SKM-1 treated with dmso at 0.1 percent for 144 hours (cell line): Measurements from ENCODE around the gene RAPGEF1.

ENCODE experiments used
- DNase-seq: peaks from one replicate; lab custom pipeline; 2025; ENCODE audit not compliant: unreplicated experiment; lab: John Stamatoyannopoulos, UW

RAPGEF1 gene

DNA sequence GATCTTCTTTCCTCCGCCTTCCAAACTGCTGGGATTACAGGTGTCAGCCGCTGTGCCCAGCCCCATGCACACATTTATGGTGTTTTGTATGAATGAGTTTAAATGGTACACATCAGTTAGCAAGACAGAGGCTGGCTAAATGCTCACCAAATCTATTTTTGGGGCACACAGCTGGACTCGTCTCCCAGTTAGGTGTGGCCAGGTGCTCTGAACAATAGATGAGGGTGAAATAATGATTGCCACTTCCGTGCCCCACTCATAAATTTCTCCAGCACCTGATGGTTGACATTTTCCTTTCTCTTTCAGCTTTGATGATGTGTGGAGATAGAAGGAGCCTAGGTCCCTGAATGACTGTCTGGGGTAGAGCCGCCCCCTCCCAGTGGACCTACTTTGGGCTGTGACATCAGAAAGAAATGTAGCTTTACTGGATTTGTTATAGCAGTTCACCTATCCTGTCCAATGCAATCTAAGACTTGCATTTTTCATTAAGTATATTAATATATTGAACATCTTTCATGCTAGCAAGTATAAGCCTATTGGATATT lies 8.6 kb upstream of the RAPGEF1 start:
- DNase-seq: no peak

GRCh38 chr9:131747352-131747751 lies 7.5 kb upstream of the RAPGEF1 start:
- peak; percentile 62 for DNase-seq

- no peak for DNase-seq
Measured at GRCh38 chr9:131745610-131746009, 5.7 kb upstream of the RAPGEF1 start.

- no peak for DNase-seq
Measured at GRCh38 chr9:131744720-131745201, 4.9 kb upstream of the RAPGEF1 start.

DNA sequence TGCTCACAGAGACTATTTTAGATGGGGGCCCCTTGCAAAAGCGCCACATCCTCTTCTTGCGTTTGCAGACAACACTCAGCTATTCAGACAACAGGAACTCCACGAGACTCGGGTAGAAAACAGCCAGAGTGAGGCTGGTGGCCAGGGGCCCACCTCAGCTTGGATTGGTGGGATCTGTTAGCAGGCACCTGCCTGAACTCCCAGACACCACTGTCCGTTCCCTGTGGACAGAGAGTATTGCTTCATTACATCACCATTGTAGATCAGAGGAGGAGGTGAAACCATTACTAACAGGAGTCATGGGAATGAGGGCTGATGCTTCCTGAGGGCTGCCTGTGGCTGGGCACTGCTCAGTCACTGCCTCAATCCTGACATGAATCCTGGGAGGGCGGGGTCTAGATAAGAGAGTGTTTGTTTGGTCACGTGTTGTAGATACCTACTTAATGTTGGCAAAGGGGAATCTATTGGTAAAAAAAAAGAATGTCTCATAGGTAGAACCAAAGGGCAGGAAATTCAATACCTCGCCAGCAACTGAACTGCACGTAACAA lies 4.4 kb upstream of the RAPGEF1 start:
- DNase-seq: peak; percentile 46

DNA sequence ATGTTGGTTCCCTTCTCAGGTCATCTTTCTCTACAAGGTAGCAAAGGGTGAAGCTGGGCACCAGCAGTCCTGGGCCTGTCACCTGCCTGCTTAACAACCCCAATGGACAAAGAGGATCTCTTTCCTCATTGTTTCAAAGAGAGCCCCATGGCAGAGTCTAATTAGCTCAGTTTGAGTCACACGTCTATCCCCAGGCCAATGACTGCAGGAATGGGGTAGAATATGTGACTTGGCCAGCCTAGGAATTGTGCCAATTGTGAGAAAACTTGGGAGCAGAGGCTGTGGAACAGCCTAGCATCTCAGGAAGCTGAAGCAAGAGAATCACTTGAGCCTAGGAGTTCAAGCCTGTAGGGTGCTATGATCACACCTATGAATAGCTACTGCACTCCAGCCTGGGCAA lies 3.6 kb upstream of the RAPGEF1 start:
- DNase-seq: no peak

- DNase-seq: no peak
Measured at GRCh38 chr9:131743096-131743495, 3.2 kb upstream of the RAPGEF1 start.

DNA sequence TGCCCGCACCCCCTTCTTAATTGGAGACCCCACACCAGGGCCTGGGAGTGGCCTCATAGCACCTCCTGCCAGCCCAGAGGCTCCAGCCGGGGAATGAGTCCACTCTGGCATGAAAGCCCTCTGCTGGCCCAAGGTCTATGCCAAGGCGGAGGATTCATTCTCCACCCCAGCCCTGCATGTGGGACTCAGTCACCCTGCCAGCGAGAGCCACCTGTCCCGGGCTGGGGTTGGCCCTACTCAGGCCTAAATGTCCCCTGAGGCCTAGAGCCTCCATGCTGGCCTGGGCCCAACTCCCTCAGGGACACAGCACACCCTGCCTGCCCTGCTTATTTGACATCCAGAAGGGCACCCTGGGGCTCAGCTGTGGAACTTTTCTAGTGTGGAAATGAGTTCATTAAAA lies 1.0 kb upstream of the RAPGEF1 start:
- no peak for DNase-seq

GRCh38 chr9:131739133-131739958 lies 530 bp downstream of the RAPGEF1 start:
- no peak for DNase-seq

GRCh38 chr9:131738293-131739132 lies 1.4 kb downstream of the RAPGEF1 start:
- no peak for DNase-seq

GRCh38 chr9:131737426-131737825 lies 2.5 kb downstream of the RAPGEF1 start:
- DNase-seq: no peak

- DNase-seq: no peak
Measured at GRCh38 chr9:131736431-131736830, 3.4 kb downstream of the RAPGEF1 start.

DNA sequence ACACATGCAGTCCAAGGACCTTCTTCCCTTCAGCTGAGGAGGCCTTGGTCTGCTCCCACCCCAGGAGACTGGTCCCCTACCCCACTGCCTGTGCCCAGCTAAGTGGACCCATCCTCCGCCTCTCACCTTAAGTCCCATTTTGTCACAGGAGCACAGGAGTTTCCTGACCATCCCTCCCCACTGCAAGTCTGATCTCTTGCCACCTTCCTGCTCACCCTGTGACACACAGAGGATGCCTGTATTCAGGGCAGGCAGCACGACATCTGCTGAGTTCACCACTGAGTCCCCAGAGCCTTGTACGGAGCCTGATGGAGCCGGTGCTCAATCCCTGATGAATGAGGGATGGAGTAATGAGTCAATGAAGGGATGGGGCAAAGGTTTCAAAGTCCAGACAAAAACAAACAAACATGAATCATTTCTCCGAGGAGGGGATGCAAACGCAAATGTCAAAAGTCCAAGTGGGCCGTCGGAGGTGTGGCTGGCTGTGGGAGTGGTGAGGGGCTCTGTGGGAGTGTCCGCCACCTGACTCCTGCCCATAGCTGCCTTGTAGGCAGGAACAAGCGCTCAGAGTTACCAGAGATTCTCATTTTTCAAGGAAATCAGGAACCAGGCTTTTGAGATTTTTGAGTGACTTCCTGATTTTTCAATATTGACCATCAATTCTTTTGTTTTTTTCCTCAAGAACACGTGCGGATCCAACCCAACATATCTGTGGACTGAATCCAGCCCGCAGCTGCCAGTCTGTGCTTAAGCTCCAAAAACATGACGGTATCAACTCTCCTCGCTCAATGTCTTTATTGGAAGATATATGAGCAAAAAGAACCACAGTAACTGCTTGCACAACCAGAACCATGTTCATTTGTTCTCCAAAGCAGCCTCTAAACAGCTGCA lies 4.4 kb downstream of the RAPGEF1 start:
- no peak for DNase-seq

DNA sequence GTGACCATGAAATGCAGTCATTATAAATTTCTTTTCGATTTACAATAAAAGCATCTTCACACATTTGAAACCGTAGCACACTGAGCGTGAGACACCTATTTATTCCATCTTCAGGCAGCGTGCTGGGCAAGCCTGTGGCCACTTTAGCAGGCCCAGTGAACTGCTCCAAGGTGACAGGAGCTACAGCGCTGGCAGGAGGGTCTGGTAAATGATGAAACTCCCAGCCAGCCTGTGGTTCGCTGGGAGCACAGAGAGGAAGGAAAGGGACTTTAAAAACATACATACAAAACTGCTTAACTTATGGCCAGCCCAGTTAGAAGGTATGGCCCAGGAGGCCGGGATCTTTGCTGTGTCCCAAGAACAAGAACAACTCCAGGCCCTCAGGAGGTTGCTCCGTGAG lies 5.1 kb downstream of the RAPGEF1 start:
- DNase-seq: no peak

- DNase-seq: peak; percentile 86
Measured at GRCh38 chr9:131734165-131734610, 5.7 kb downstream of the RAPGEF1 start.

DNA sequence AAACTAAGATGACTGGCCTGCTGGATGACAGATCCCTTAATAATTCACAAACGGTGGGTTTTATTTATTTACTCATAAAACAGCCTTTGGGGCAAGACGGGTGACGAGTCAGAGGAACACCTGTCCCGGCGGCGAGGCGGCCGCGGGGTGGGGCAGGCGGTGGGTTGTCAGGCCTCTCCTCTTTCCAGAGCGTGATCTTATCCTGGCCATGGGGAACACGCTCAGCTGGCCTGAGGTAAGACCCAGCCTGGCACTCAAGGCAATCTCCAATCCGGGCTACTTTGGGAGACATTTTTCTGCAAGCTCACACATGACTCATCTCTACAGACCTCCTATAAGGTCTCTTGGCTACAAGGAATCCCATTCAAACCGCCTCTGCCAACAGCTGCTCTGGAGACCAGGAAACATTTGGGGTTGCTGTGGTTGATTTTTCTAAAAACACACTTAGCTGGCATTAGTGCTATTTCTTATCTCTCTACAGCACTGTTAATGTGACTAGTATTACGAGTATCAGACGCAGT lies 6.3 kb downstream of the RAPGEF1 start:
- DNase-seq: no peak

DNA sequence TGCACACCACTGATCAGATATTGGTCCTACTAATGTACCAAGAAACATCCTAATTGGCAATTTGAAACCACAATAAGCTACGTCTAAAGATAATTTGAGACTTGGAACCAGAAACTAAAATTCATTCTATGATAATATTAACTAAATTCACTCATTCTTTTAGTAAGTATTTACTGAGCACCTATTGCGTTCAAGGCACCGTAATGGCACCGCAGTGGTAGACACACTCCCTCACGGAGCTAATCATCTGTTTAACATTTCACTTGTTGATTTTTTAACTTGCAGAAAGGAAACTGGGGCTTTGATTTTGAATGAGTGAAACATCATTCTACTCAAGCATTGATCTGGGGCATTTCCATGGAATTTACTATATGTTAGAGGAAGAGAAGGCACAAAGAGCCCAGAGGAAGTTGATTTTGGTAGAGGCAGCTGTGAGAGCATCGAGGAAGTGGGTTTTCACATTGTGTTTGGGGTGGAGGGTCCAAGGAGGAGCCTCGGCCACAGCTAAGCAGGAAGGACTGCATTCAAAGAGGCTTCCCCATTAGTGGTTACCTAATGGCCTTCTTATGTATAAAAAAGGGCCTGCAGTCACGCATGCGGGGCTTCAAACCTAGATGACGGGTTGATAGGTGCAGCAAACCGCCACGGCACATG lies 7.1 kb downstream of the RAPGEF1 start:
- DNase-seq: peak; percentile 92

DNA sequence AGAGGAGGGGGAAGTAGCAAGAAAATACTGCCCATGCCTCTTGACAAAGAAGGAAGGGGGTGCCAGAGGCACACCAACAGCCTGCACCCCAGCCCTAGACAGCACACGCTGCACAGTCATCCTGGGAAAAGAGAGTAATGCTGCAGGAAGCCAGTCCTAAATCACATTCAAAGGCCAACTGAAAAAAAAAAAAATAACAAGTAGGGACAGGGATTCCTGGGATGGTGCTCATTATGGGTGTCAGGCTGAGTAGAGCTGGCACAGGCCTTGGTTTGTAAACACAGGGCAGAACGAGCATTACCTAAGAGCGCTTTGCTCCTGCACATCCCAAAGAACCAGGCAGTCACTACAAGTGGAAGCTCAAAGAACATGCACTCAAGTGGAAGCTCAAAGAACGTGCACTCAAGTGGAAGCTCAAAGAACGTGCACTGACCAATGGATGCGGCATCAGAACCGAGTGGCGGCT lies 7.8 kb downstream of the RAPGEF1 start:
- no peak for DNase-seq

GRCh38 chr9:131731644-131732043 lies 8.2 kb downstream of the RAPGEF1 start:
- no peak for DNase-seq
